Activated B cell treated with CpG ODN at 0.5 μM for 24 hours (primary cell): Measurements from ENCODE around the gene ANKS1A. TPM values are rescaled to one million over a fixed set of nuclear protein-coding genes. Genes with fewer than 3 reads are reported as not detected.

ENCODE experiments used
- ATAC-seq: fragments of 200-7000 bp; cut with Tn5 transposase; one replicate; pipeline ENCODE4 v1.10.0; 2021; ENCODE audit warnings: low read depth, mild to moderate bottlenecking, moderate library complexity
- CTCF ChIA-PET: fragments of 350-600 bp; sonication (Branson Sonifier 250); formaldehyde crosslinking; loops from one replicate; lab custom pipeline; 2021; ENCODE audit warnings: antibody characterized with exemption; lab: Charles Lee
- POLR2A ChIA-PET: fragments of 350-600 bp; sonication (Branson Sonifier 250); formaldehyde crosslinking; loops from one replicate; lab custom pipeline; 2021; ENCODE audit warnings: antibody characterized with exemption; lab: Charles Lee
- DNase-seq: peaks from one replicate; pipeline ENCODE4 v3.0.0; 2022
- H3K27ac Mint-ChIP-seq: one replicate; pipeline ENCODE4 v1.8.0; 2020; ENCODE audit warnings: mixed read lengths
- H3K27me3 Mint-ChIP-seq: one replicate; pipeline ENCODE4 v1.8.0; 2021; ENCODE audit warnings: mixed read lengths
- H3K36me3 Mint-ChIP-seq: one replicate; pipeline ENCODE4 v1.8.0; 2021; ENCODE audit warnings: low read depth, mixed read lengths
- H3K4me1 Mint-ChIP-seq: one replicate; pipeline ENCODE4 v1.8.0; 2021; ENCODE audit warnings: mixed read lengths
- H3K4me3 Mint-ChIP-seq: one replicate; pipeline ENCODE4 v1.8.0; 2020; ENCODE audit warnings: mild to moderate bottlenecking, mixed read lengths
- H3K9me3 Mint-ChIP-seq: one replicate; pipeline ENCODE4 v1.8.0; 2020; ENCODE audit warnings: mixed read lengths
- CTCF ChIP-seq: fragments of 200-600 bp; IDR thresholded peaks from one replicate; pipeline ENCODE4 v1.8.0; 2022; ENCODE audit warnings: antibody characterized with exemption, mild to moderate bottlenecking
- intact Hi-C: fragments of 100-400 bp; cut with micrococcal nuclease; formaldehyde crosslinking; loops from one replicate; pipeline ENCODE4 v1.15.1; 2024
- total RNA-seq: library from RNA; stranded (reverse); gene quantifications from 2 replicates; pipeline ENCODE4 v1.2.3, GENCODE V29; 2022

ANKS1A gene
- total RNA-seq, 1 donor from 2014 or later: 12.6 TPM

GRCh38 chr6:35036828-35037663 lies 148.0 kb downstream of the ANKS1A start:
- no peak overlapping the region for H3K4me3 Mint-ChIP-seq
- H3K27me3 Mint-ChIP-seq: no peaks in the 10 kb centered on the region
- intact Hi-C loops: no loop called here
- ATAC-seq (no peak), DNase-seq (no peak)
- ChIA-PET CTCF (no interaction called here), POLR2A (no interaction called here)
- H3K27ac Mint-ChIP-seq: no peak overlapping the region
- H3K4me1 Mint-ChIP-seq: no peaks in the 10 kb centered on the region
- no peak for TF ChIP-seq CTCF
- peaks cover 15% of the 10 kb centered on the region for H3K36me3 Mint-ChIP-seq
- H3K9me3 Mint-ChIP-seq: no peaks in the 10 kb centered on the region

- Mint-ChIP-seq H3K4me1 (no peaks in the 10 kb centered on the region), H3K36me3 (peaks cover 18% of the 10 kb centered on the region), H3K27me3 (no peaks in the 10 kb centered on the region), H3K9me3 (no peaks in the 10 kb centered on the region), H3K27ac (no peak overlapping the region), H3K4me3 (no peak overlapping the region)
- ATAC-seq (no peak), DNase-seq (no peak)
- ChIA-PET CTCF (no interaction called here), POLR2A (no interaction called here)
- intact Hi-C loops: no loop called here
- no peak for TF ChIP-seq CTCF
Measured at GRCh38 chr6:35037664-35038038, 148.6 kb downstream of the ANKS1A start.

GRCh38 chr6:35038076-35038475 lies 149.0 kb downstream of the ANKS1A start:
- H3K4me3 Mint-ChIP-seq: no peak overlapping the region
- no peaks in the 10 kb centered on the region for H3K4me1 Mint-ChIP-seq
- POLR2A ChIA-PET: no interaction called here
- ATAC-seq (no peak), DNase-seq (no peak)
- H3K27me3 Mint-ChIP-seq: no peaks in the 10 kb centered on the region
- no peak for TF ChIP-seq CTCF
- intact Hi-C loops: no loop called here
- CTCF ChIA-PET: no interaction called here
- H3K9me3 Mint-ChIP-seq: no peaks in the 10 kb centered on the region
- H3K36me3 Mint-ChIP-seq: peaks cover 18% of the 10 kb centered on the region
- no peak overlapping the region for H3K27ac Mint-ChIP-seq

GRCh38 chr6:35040398-35040797 lies 151.3 kb downstream of the ANKS1A start:
- no peaks in the 10 kb centered on the region for H3K9me3 Mint-ChIP-seq
- peaks cover 22% of the 10 kb centered on the region for H3K36me3 Mint-ChIP-seq
- no peaks in the 10 kb centered on the region for H3K27me3 Mint-ChIP-seq
- ATAC-seq: no peak
- ChIA-PET POLR2A (no interaction called here), CTCF (no interaction called here)
- H3K27ac Mint-ChIP-seq: no peak overlapping the region
- no peak overlapping the region for H3K4me3 Mint-ChIP-seq
- no peaks in the 10 kb centered on the region for H3K4me1 Mint-ChIP-seq
- intact Hi-C loops: no loop called here
- no peak for DNase-seq
- TF ChIP-seq CTCF: no peak

GRCh38 chr6:35041086-35041861 lies 152.2 kb downstream of the ANKS1A start:
- H3K36me3 Mint-ChIP-seq: peaks cover 22% of the 10 kb centered on the region
- CTCF ChIA-PET: no interaction called here
- no peak overlapping the region for H3K27ac Mint-ChIP-seq
- POLR2A ChIA-PET: no interaction called here
- no peak for TF ChIP-seq CTCF
- no peaks in the 10 kb centered on the region for H3K27me3 Mint-ChIP-seq
- DNase-seq (no peak), ATAC-seq (no peak)
- H3K4me3 Mint-ChIP-seq: no peak overlapping the region
- intact Hi-C loops: no loop called here
- no peaks in the 10 kb centered on the region for H3K9me3 Mint-ChIP-seq
- no peaks in the 10 kb centered on the region for H3K4me1 Mint-ChIP-seq
